ENCODE measurements around the gene SCO2. TPM values are rescaled to one million over a fixed set of nuclear protein-coding genes. Genes with fewer than 3 reads are reported as not detected.

Gene SCO2
- total and polyA plus RNA-seq, 10 of the 15 experiments (the other 5 are each of a cell fraction or from before 2014, with no cell fraction given): 0.18 to 16.0 (median 2.4) TPM; not detected in 1

- TF ChIP-seq, protein P1, sequence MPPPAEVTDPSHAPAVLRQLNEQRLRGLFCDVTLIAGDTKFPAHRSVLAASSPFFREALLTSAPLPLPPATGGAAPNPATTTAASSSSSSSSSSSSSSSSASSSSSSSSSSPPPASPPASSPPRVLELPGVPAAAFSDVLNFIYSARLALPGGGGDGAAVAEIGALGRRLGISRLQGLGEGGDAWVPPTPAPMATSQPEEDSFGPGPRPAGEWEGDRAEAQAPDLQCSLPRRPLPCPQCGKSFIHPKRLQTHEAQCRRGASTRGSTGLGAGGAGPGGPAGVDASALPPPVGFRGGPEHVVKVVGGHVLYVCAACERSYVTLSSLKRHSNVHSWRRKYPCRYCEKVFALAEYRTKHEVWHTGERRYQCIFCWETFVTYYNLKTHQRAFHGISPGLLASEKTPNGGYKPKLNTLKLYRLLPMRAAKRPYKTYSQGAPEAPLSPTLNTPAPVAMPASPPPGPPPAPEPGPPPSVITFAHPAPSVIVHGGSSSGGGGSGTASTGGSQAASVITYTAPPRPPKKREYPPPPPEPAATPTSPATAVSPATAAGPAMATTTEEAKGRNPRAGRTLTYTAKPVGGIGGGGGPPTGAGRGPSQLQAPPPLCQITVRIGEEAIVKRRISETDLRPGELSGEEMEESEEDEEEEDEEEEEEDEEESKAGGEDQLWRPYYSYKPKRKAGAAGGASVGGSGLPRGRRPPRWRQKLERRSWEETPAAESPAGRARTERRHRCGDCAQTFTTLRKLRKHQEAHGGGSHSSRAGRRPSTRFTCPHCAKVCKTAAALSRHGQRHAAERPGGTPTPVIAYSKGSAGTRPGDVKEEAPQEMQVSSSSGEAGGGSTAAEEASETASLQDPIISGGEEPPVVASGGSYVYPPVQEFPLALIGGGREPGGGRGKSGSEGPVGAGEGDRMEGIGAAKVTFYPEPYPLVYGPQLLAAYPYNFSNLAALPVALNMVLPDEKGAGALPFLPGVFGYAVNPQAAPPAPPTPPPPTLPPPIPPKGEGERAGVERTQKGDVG (CRISPR knock-in tag; IDR thresholded peaks at IDR 0.05): no peak
- TF ChIP-seq RELA (IDR thresholded peaks at IDR 0.05; ENCODE audit: borderline replicate concordance, partially characterized antibody): no peak
- TF ChIP-seq MYB (IDR thresholded peaks at IDR 0.05; ENCODE audit: borderline replicate concordance, low read depth, low read length): no peak
- TF ChIP-seq HDAC2 (IDR thresholded peaks at IDR 0.05): no peak
- TF ChIP-seq SIX5 (IDR thresholded peaks at IDR 0.05; ENCODE audit: low read depth, low read length, severe bottlenecking): no peak
- TF ChIP-seq ZNF384 (IDR thresholded peaks at IDR 0.05; ENCODE audit: borderline replicate concordance, low read depth, low read length): no peak
- no peak for TF ChIP-seq NBN (IDR thresholded peaks at IDR 0.05)
- no peak for TF ChIP-seq PAX5 (IDR thresholded peaks at IDR 0.05; ENCODE audit: borderline replicate concordance, low read depth, low read length)
- no peak for TF ChIP-seq ZNF687 (IDR thresholded peaks at IDR 0.05)
- no peak for TF ChIP-seq ZNF24 (IDR thresholded peaks at IDR 0.05)
- TF ChIP-seq TCF3 (IDR thresholded peaks at IDR 0.05; ENCODE audit: borderline replicate concordance, insufficient read depth, low read depth, low read length): no peak
Observed at GRCh38 chr22:50500452-50500851, 24.9 kb downstream of the SCO2 start (continued).

Measured in GM12878 (cell line).